H9 (cell line): ENCODE measurements around the gene GAMT. TPM values are rescaled to one million over a fixed set of nuclear protein-coding genes. Genes with fewer than 3 reads are reported as not detected.
A peak's percentile ranks its signal among the peaks of the same experiment; 100 is the strongest.

ENCODE experiments used
- DNase-seq: peaks from one replicate; pipeline ENCODE4 v3.0.0-alpha.2; 2017
- H2AFZ ChIP-seq: one replicate; pipeline ENCODE4 v1.6.1; 2013; ENCODE audit warnings: mild to moderate bottlenecking, low read length, control low read depth, moderate library complexity
- H2AK5ac ChIP-seq: 2 replicates; pipeline ENCODE4 v1.6.1; 2013; ENCODE audit warnings: low read length, control low read depth, mixed read lengths; ENCODE audit not compliant: insufficient read length
- H2BK120ac ChIP-seq: one replicate; pipeline ENCODE4 v1.6.1; 2013; ENCODE audit warnings: low read depth, mild to moderate bottlenecking, low read length, control low read depth, inconsistent platforms; ENCODE audit not compliant: poor library complexity, severe bottlenecking
- H2BK12ac ChIP-seq: 2 replicates; pipeline ENCODE4 v1.6.1; 2013; ENCODE audit warnings: low read length, control low read depth, mixed read lengths, low read depth; ENCODE audit not compliant: insufficient read length
- H2BK15ac ChIP-seq: 2 replicates; pipeline ENCODE4 v1.6.1; 2013; ENCODE audit warnings: low read depth, low read length, control low read depth
- H2BK20ac ChIP-seq: one replicate; pipeline ENCODE4 v1.6.1; 2013; ENCODE audit warnings: low read depth, mild to moderate bottlenecking, low read length, control low read depth, inconsistent platforms; ENCODE audit not compliant: poor library complexity, severe bottlenecking
- H2BK5ac ChIP-seq: 2 replicates; pipeline ENCODE4 v1.6.1; 2013; ENCODE audit warnings: low read length, control low read depth, mixed read lengths; ENCODE audit not compliant: insufficient read length
- H3K14ac ChIP-seq: 2 replicates; pipeline ENCODE4 v1.6.1; 2013; ENCODE audit warnings: low read length, control low read depth; ENCODE audit not compliant: insufficient read depth
- H3K18ac ChIP-seq: 2 replicates; pipeline ENCODE4 v1.6.1; 2013; ENCODE audit warnings: low read depth, mild to moderate bottlenecking, mixed read lengths, low read length, control low read depth; ENCODE audit not compliant: insufficient read length
- H3K23ac ChIP-seq: 2 replicates; pipeline ENCODE4 v1.6.1; 2013; ENCODE audit warnings: low read length, control low read depth, mixed read lengths, low read depth; ENCODE audit not compliant: insufficient read length
- H3K23me2 ChIP-seq: 2 replicates; pipeline ENCODE4 v1.6.1; 2013; ENCODE audit warnings: low read depth, mild to moderate bottlenecking, mixed read lengths, low read length, control low read depth; ENCODE audit not compliant: insufficient read length, poor library complexity, severe bottlenecking
- H3K27ac ChIP-seq: 2 replicates; pipeline ENCODE4 v1.5.1; 2013; ENCODE audit warnings: low read length, control low read depth, mixed read lengths, low read depth; ENCODE audit not compliant: insufficient read length
- H3K27me3 ChIP-seq: 2 replicates; pipeline ENCODE4 v1.6.1; 2013; ENCODE audit warnings: low read length, control low read depth, inconsistent platforms; ENCODE audit not compliant: insufficient read depth
- H3K4ac ChIP-seq: 2 replicates; pipeline ENCODE4 v1.6.1; 2013; ENCODE audit warnings: low read depth, mild to moderate bottlenecking, control low read depth, inconsistent platforms, low read length, moderate library complexity
- H3K4me1 ChIP-seq: 2 replicates; pipeline ENCODE4 v1.6.1; 2013; ENCODE audit warnings: low read length, control low read depth, inconsistent platforms; ENCODE audit not compliant: insufficient read depth
- H3K4me2 ChIP-seq: 2 replicates; pipeline ENCODE4 v1.6.1; 2013; ENCODE audit warnings: low read length, control low read depth, mixed read lengths; ENCODE audit not compliant: insufficient read length, insufficient read depth
- H3K56ac ChIP-seq: 2 replicates; pipeline ENCODE4 v1.6.1; 2013; ENCODE audit warnings: low read depth, mild to moderate bottlenecking, mixed read lengths, low read length, control low read depth; ENCODE audit not compliant: insufficient read length
- H3K79me1 ChIP-seq: 2 replicates; pipeline ENCODE4 v1.6.1; 2013; ENCODE audit warnings: low read depth, mild to moderate bottlenecking, moderate library complexity, low read length, control low read depth, inconsistent platforms; ENCODE audit not compliant: insufficient read depth, poor library complexity, severe bottlenecking
- H3K79me2 ChIP-seq: 2 replicates; pipeline ENCODE4 v1.6.1; 2013; ENCODE audit warnings: low read length, control low read depth, inconsistent platforms; ENCODE audit not compliant: insufficient read depth
- H3K9ac ChIP-seq: 2 replicates; pipeline ENCODE4 v1.6.1; 2013; ENCODE audit warnings: low read length, control low read depth, mixed read lengths; ENCODE audit not compliant: insufficient read length; ENCODE audit errors: extremely low read depth
- H3K9me3 ChIP-seq: one replicate; pipeline ENCODE4 v1.6.1; 2013; ENCODE audit warnings: low read depth, low read length, inconsistent platforms; ENCODE audit not compliant: control insufficient read depth
- H3T11ph ChIP-seq: one replicate; pipeline ENCODE4 v1.6.1; 2013; ENCODE audit warnings: mild to moderate bottlenecking, low read length, control low read depth, inconsistent platforms
- H4K20me1 ChIP-seq: one replicate; pipeline ENCODE4 v1.6.1; 2013; ENCODE audit not compliant: control insufficient read depth, insufficient read length, insufficient read depth
- H4K5ac ChIP-seq: 2 replicates; pipeline ENCODE4 v1.6.1; 2013; ENCODE audit warnings: low read depth, mild to moderate bottlenecking, mixed read lengths, low read length, control low read depth; ENCODE audit not compliant: insufficient read length
- H4K8ac ChIP-seq: replicated peaks from 2 replicates; pipeline ENCODE4 v1.6.1; 2013; ENCODE audit warnings: low read length, control low read depth, mixed read lengths, low read depth; ENCODE audit not compliant: insufficient read length
- H4K91ac ChIP-seq: 2 replicates; pipeline ENCODE4 v1.6.1; 2013; ENCODE audit warnings: low read depth, mild to moderate bottlenecking, moderate library complexity, mixed read lengths, low read length, control low read depth; ENCODE audit not compliant: insufficient read length
- H3K27ac Mint-ChIP-seq, 3 experiments: 2 replicates in 2 of 3; 3 replicates in 1 of 3; pipeline ENCODE4 v1.8.0; 2020 to 2021; ENCODE audit warnings: mixed read lengths in 3 of 3, mild to moderate bottlenecking in 1 of 3, moderate library complexity in 1 of 3
- H3K27me3 Mint-ChIP-seq: 2 replicates; pipeline ENCODE4 v1.8.0; 2021; ENCODE audit warnings: low read depth, mild to moderate bottlenecking, moderate library complexity, mixed read lengths
- H3K36me3 Mint-ChIP-seq, 3 experiments: 2 replicates in 2 of 3; 3 replicates in 1 of 3; pipeline ENCODE4 v1.8.0; 2020 to 2021; ENCODE audit warnings: low read depth in 3 of 3, mixed read lengths in 3 of 3; ENCODE audit not compliant: insufficient read depth in 1 of 3
- H3K4me1 Mint-ChIP-seq, 2 experiments: 2 replicates each; pipeline ENCODE4 v1.8.0; 2020; ENCODE audit warnings: mixed read lengths in 2 of 2
- H3K4me3 Mint-ChIP-seq, 2 experiments: 2 replicates in 1 of 2; 3 replicates in 1 of 2; pipeline ENCODE4 v1.8.0; 2020 to 2021; ENCODE audit warnings: mild to moderate bottlenecking in 2 of 2, mixed read lengths in 2 of 2, moderate library complexity in 1 of 2
- H3K9me3 Mint-ChIP-seq, 2 experiments: 2 replicates in 1 of 2; 3 replicates in 1 of 2; pipeline ENCODE4 v1.8.0; 2020; ENCODE audit warnings: mild to moderate bottlenecking in 2 of 2, mixed read lengths in 2 of 2, moderate library complexity in 1 of 2
- WGBS: extraction: QIAGEN DNeasy Blood & Tissue Kit; methylation state at CpG from one replicate; pipeline ENCODE4 v1.1.7; 2013; ENCODE audit warnings: missing lambda C conversion rate, low lambda C conversion rate, mixed read lengths; ENCODE audit not compliant: insufficient read length; ENCODE audit errors: extremely low coverage; 5-methylcytosine and 5-hydroxymethylcytosine counted together
- long read RNA-seq: library from polyadenylated mRNA; unstranded; transcript quantifications from one replicate; pipeline ENCODE4 v2.0.0, GENCODE V29; 2020
- total RNA-seq: library from RNA; stranded (reverse); gene quantifications from 2 replicates; pipeline ENCODE4 v1.2.1, GENCODE V29; 2021
- TF ChIP-seq, protein P1 (sequence below): fragments of 200-600 bp; sonication (generic); conservative IDR thresholded peaks from 3 replicates; pipeline ENCODE4 v1.8.0; 2021; ENCODE audit warnings: antibody characterized with exemption, mild to moderate bottlenecking

GAMT gene
- 26.6 and 27.4 TPM in 2 replicates for total RNA-seq
- long read RNA-seq, transcript GAMT-201 (6 exons, 1,121 nt): major isoform, 54 of 66 reads
- long read RNA-seq, transcript GAMT-202 (5 exons, 1,769 nt): minor isoform, 7 of 66 reads
- long read RNA-seq, partial matches to known transcripts: 1 of 66 reads
- long read RNA-seq, other reads (novel, unspliced or antisense): 4 of 66 reads

DNA sequence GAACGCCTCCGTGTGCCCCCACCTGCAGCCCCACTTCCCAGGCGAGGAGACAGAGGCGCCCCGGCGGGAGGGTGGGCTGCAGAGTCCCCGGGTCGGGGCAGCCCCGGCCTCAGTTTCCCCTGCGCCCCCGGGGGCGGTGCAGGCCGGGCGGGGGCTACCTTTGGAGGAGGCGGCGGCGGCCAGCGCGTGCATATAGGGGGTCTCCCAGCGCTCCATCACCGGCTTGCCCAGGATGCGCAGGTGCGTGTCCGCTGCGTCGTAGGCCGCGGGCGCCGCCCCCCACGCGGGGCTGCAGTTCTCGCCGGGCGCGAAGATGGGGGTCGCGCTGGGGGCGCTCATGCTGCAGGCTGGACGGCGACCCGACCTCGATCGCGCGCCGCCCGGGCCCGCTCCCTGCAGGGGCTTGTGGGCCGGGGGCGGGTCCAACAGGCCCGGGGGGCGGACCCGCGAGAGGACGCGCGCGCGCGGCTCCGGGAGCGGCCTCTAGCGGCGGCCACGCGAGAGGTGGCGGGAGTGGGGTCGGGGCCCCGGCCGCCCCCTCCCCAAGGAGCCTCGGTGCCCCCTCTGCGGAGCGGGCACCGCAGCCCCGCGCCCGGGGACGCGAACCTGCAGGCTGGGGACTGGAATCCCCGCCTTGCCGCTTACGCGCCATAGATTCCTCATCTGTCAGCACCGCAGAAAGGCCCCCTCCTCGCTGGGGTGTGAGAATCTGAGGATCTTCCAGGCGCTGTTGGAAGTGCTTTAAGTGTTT, at the start of gene GAMT:
Gene GAMT, minus strand, starts transcription at position 405 of the 751 bp plus-strand sequence. Its CDS starts 66 bp downstream, at position 339.
- TF ChIP-seq, protein P1, sequence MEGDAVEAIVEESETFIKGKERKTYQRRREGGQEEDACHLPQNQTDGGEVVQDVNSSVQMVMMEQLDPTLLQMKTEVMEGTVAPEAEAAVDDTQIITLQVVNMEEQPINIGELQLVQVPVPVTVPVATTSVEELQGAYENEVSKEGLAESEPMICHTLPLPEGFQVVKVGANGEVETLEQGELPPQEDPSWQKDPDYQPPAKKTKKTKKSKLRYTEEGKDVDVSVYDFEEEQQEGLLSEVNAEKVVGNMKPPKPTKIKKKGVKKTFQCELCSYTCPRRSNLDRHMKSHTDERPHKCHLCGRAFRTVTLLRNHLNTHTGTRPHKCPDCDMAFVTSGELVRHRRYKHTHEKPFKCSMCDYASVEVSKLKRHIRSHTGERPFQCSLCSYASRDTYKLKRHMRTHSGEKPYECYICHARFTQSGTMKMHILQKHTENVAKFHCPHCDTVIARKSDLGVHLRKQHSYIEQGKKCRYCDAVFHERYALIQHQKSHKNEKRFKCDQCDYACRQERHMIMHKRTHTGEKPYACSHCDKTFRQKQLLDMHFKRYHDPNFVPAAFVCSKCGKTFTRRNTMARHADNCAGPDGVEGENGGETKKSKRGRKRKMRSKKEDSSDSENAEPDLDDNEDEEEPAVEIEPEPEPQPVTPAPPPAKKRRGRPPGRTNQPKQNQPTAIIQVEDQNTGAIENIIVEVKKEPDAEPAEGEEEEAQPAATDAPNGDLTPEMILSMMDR: peak; percentile 47; the same call in 2 of the 3 replicates
- Histone ChIP-seq H3K79me1 (no peaks in the 10 kb centered on the region), H4K8ac (no peak within 1 kb of the TSS), H3K4me1 (no peaks in the 10 kb centered on the region), H2AK5ac (no peak within 1 kb of the TSS), H3K9ac (no peak within 1 kb of the TSS), H2BK15ac (no peak within 1 kb of the TSS), H3K23me2 (no peaks in the 10 kb centered on the region), H2BK120ac (no peak within 1 kb of the TSS), H3K56ac (no peak within 1 kb of the TSS), H3K4ac (no peak within 1 kb of the TSS), H3K18ac (no peak within 1 kb of the TSS), H4K91ac (no peak within 1 kb of the TSS), H4K20me1 (no peaks in the 10 kb centered on the region), H3K4me2 (peak within 1 kb of the TSS; percentile 38), H3K14ac (no peak within 1 kb of the TSS), H2BK20ac (no peak within 1 kb of the TSS), H4K5ac (no peak within 1 kb of the TSS), H3K27me3 (no peaks in the 10 kb centered on the region), H2BK5ac (no peak within 1 kb of the TSS), H3K27ac (no peak within 1 kb of the TSS), H2BK12ac (no peak within 1 kb of the TSS), H3K23ac (no peak within 1 kb of the TSS), H2AFZ (no peak within 1 kb of the TSS), H3T11ph (no peak within 1 kb of the TSS), H3K9me3 (no peaks in the 10 kb centered on the region), H3K79me2 (no peaks in the 10 kb centered on the region)
- no peak for DNase-seq
- no peak within 1 kb of the TSS for H3K27ac Mint-ChIP-seq
- H3K4me1 Mint-ChIP-seq: peaks cover 3 to 11% of the 10 kb centered on the region in 2 experiments
- peaks cover 0 to 8% (median 6%) of the 10 kb centered on the region in 3 experiments; a peak in 3 of 7 replicates for H3K36me3 Mint-ChIP-seq
- WGBS: no CpG with 5 or more reads among the region's 87 CpGs
- peaks cover 13% of the 10 kb centered on the region for H3K27me3 Mint-ChIP-seq
- H3K4me3 Mint-ChIP-seq: peak within 1 kb of the TSS; percentile 64 to 77
- H3K9me3 Mint-ChIP-seq: no peaks in the 10 kb centered on the region
